DMS153 (cell line): Measurements from ENCODE around the gene NTHL1.

ENCODE experiments used
- DNase-seq: peaks from one replicate; lab custom pipeline; 2025; lab: John Stamatoyannopoulos, UW

The NTHL1 gene

GRCh38 chr16:2047330-2048115 is at the start of gene NTHL1, which contains the start of gene TSC2:
NTHL1 (minus strand) TSS chr16:2047834; CDS start chr16:2047823, 11 bp downstream.
TSC2 (plus strand) TSS chr16:2047985; CDS start chr16:2048616, 631 bp downstream.
- DNase-seq = peak; percentile 92

GRCh38 chr16:2096853-2097595 is 49.4 kb upstream of the NTHL1 start:
- DNase-seq = no peak

GRCh38 chr16:2095918-2096582 is 48.4 kb upstream of the NTHL1 start:
- no peak for DNase-seq

GRCh38 chr16:2095315-2095853 is 47.8 kb upstream of the NTHL1 start:
- DNase-seq = no peak

- no peak for DNase-seq
These were observed 46.2 kb upstream of the NTHL1 start for GRCh38 chr16:2093793-2094192.

GRCh38 chr16:2092866-2093265 is 45.2 kb upstream of the NTHL1 start:
- DNase-seq = no peak

GRCh38 chr16:2092256-2092620 is 44.6 kb upstream of the NTHL1 start:
- no peak for DNase-seq

- no peak for DNase-seq
These were observed 44.1 kb upstream of the NTHL1 start for GRCh38 chr16:2091547-2092255.

- DNase-seq = peak; percentile 81
These were observed 43.3 kb upstream of the NTHL1 start for GRCh38 chr16:2090777-2091546.

GRCh38 chr16:2090481-2090776 is 42.8 kb upstream of the NTHL1 start:
- DNase-seq = no peak

GRCh38 chr16:2089706-2090480 is 42.3 kb upstream of the NTHL1 start:
- no peak for DNase-seq

- no peak for DNase-seq
These were observed 41.2 kb upstream of the NTHL1 start for GRCh38 chr16:2088759-2089358.

GRCh38 chr16:2087748-2088631 is 40.4 kb upstream of the NTHL1 start:
- DNase-seq = no peak

- DNase-seq = no peak
These were observed 39.4 kb upstream of the NTHL1 start for GRCh38 chr16:2086812-2087747.

- no peak for DNase-seq
These were observed 38.6 kb upstream of the NTHL1 start for GRCh38 chr16:2086106-2086742.

- DNase-seq = no peak
These were observed 38.0 kb upstream of the NTHL1 start for GRCh38 chr16:2085669-2086068.

GRCh38 chr16:2084895-2085625 is 37.4 kb upstream of the NTHL1 start:
- no peak for DNase-seq
